Measurements from ENCODE around the gene POLR2M.

POLR2M gene

DNA sequence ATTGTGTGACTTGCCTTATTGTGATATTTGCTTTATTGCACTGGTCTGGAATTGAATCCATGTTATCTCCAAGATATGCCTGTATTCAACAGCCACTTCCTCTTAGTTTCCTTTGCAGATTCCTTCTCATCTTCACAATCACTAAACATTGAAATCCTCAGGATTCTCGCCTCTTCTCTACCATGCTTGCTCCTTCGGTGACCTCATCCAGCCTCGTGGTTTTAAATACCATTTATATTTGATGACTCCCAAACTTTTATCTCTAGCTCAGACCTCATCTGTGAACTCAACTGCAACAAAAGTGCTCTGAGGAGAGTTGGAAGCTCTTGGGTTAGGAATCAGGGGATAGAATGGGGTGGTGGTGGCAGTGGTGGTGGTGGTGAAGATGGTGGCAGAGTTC lies 19.9 kb downstream of the POLR2M start:
- no peak for DNase-seq (ENCODE audit: extremely low read depth, insufficient read length)
- Histone ChIP-seq H3K4me3 (replicated peaks; ENCODE audit: low read depth, low read length) (no peak overlapping the region), H3K36me3 (ENCODE audit: control insufficient read depth, insufficient read depth, low read length) (no peaks in the 10 kb centered on the region), H3K27me3 (replicated peaks; ENCODE audit: control insufficient read depth, insufficient read depth, low read length) (no peaks in the 10 kb centered on the region)
- no peak for TF ChIP-seq CTCF (IDR thresholded peaks at IDR 0.05; ENCODE audit: insufficient read depth, low read length, poor library complexity, severe bottlenecking)

DNA sequence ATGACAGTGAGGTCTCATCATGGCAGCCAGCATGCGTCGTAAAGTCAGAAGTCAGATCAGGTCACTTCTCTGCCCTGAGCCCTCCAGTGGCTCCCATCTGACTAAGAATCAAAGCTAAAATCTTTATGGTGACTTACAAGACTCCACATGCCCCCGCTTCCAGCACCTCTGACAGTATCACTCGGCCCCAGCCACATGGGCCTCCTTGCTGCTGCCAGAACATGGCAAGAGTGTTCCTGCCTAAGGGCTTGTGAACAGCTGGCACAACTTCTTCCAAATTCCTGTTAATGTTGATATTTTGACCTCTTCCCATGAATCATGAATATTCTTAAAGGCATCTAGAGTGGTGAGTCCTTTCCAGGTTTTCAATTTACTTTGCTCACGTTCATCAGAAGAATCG lies 20.5 kb downstream of the POLR2M start:
- no peak for TF ChIP-seq CTCF (IDR thresholded peaks at IDR 0.05; ENCODE audit: insufficient read depth, low read length, poor library complexity, severe bottlenecking)
- Histone ChIP-seq H3K36me3 (ENCODE audit: control insufficient read depth, insufficient read depth, low read length) (no peaks in the 10 kb centered on the region), H3K4me3 (replicated peaks; ENCODE audit: low read depth, low read length) (no peak overlapping the region), H3K27me3 (replicated peaks; ENCODE audit: control insufficient read depth, insufficient read depth, low read length) (no peaks in the 10 kb centered on the region)
- DNase-seq (ENCODE audit: extremely low read depth, insufficient read length) = no peak

DNA sequence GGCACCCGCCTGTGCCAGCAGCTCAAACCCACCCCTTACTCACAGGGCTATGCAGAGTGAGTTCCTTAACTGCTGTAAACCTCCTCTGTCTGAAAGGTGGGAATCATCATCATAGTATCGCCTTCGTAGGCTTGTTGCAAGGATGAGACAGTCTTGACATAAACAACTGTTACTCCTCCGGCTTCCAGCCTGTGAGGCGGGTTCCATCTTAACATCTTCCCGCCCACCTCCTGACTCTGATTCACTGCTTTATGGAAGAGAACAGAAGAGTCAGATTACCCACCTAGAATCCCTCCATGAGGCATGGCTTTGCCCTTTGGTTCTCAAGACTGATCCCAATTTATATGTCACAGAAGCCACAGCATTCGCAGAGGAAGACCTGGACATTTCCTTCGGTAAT lies 21.9 kb downstream of the POLR2M start:
- Histone ChIP-seq H3K4me3 (replicated peaks; ENCODE audit: low read depth, low read length) (no peak overlapping the region), H3K36me3 (ENCODE audit: control insufficient read depth, insufficient read depth, low read length) (no peaks in the 10 kb centered on the region), H3K27me3 (replicated peaks; ENCODE audit: control insufficient read depth, insufficient read depth, low read length) (no peaks in the 10 kb centered on the region)
- no peak for TF ChIP-seq CTCF (IDR thresholded peaks at IDR 0.05; ENCODE audit: insufficient read depth, low read length, poor library complexity, severe bottlenecking)
- DNase-seq (ENCODE audit: extremely low read depth, insufficient read length) = no peak

GRCh38 chr15:57730876-57731275 lies 24.4 kb downstream of the POLR2M start:
- H3K4me3 ChIP-seq (replicated peaks; ENCODE audit: low read depth, low read length) = no peak overlapping the region
- no peak for DNase-seq (ENCODE audit: extremely low read depth, insufficient read length)
- TF ChIP-seq CTCF (IDR thresholded peaks at IDR 0.05; ENCODE audit: insufficient read depth, low read length, poor library complexity, severe bottlenecking) = no peak

DNA sequence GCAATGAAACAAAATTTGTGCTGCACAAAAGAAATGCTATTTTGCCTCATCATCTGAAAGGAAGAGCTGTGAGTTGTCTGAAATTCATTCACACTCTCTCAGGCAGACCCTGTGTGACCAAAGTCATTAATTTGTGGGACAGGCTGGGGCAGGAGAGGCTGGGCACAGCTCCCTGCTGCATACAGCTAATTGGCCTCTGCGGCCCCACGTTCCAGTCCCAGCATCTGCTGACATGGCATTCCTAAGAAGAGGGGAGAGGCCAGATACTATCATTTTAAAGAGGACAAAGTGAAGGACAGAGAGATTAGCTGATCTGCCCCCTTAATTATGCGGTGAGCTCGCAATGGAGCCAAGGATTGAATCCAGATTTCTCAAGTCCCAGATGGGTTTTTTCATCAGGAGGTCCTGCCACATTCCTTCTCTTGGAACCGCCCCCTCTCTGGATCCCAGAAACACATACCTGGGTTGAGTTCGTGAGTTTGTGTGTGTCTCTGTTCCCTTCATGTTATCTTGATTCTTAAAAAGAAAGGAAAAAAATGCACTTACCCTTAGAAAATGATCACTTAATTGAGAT lies 25.1 kb downstream of the POLR2M start:
- no peak for TF ChIP-seq CTCF (IDR thresholded peaks at IDR 0.05; ENCODE audit: insufficient read depth, low read length, poor library complexity, severe bottlenecking)
- DNase-seq (ENCODE audit: extremely low read depth, insufficient read length) = no peak
- no peaks in the 10 kb centered on the region for H3K36me3 ChIP-seq (ENCODE audit: control insufficient read depth, insufficient read depth, low read length)
- no peak overlapping the region for H3K4me3 ChIP-seq (replicated peaks; ENCODE audit: low read depth, low read length)
- no peaks in the 10 kb centered on the region for H3K27me3 ChIP-seq (replicated peaks; ENCODE audit: control insufficient read depth, insufficient read depth, low read length)

More at GRCh38 chr15:57730876-57731275, 24.4 kb downstream of the POLR2M start:
- no peaks in the 10 kb centered on the region for H3K27me3 ChIP-seq (replicated peaks; ENCODE audit: control insufficient read depth, insufficient read depth, low read length)
- H3K36me3 ChIP-seq (ENCODE audit: control insufficient read depth, insufficient read depth, low read length) = no peaks in the 10 kb centered on the region

All from GM06990 (cell line).